HG03558 (cell line): ENCODE results near the gene SGMS2.

Experiments used
- ATAC-seq: cut with Tn5 transposase; IDR thresholded peaks from one replicate; pipeline ENCODE4 v1.9.1; 2021; ENCODE audit warnings: moderate number of reproducible peaks; ENCODE audit not compliant: unreplicated experiment; ENCODE audit errors: extremely low read depth

The SGMS2 gene

DNA sequence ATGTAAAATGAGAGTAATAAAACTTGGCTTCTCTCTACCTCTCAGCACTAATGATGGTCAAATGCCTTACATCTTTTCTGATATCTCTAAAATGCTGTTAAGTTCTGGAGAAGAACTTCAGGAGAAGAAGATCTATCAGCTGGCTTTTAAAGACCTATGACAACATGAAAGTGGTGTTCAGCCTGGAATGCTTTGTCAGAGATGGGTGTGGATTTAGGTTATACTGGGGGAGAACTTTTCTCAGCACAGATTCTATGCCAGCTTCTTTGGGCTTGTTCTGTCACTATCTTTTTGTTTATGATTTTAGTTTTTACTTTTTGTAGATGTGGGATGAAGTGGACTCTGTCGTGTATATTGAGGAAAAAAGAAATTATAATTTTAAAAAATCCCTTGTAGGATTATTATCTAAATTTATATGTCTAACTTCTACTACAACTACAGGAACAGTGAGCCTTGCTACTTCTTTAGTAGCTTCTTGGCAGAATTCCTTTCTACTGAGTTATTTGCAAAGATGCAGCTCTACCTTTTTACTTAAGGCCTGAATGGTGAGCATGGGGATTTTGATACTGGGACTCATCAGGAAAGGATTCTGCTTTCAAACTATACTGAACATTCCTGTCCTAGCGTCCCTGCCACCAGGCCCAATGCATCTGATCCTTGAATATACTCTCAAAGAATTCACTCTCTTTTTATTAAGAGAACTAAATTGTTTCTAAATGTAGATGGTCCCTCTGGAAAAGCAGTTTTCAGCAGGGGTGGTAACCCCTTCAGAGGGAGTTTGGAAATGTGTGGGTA, 126.2 kb downstream of the SGMS2 start:
- ATAC-seq: no peak

DNA sequence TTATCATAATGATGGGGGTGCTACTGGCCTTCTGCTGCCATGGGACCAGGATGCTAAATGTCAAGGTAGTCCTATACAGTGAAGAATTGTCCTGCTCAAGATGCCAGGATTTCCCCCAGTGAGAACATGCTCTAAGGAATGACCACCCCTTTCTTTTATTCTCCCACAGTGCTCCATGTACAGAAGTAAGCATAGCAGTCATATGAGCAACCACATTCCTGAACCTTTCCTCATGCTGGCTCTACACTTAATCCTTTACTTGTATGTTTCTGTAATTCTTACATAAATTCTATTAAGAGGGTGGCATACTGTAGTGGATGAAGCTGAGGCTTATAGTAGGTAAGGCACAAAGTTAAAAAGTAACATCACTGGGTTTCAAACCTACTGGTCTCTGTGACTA, 126.8 kb downstream of the SGMS2 start:
- ATAC-seq: no peak

GRCh38 chr4:107956011-107956410, 131.3 kb downstream of the SGMS2 start:
- ATAC-seq: no peak
